ENCODE data around the gene RAD50. TPM values are rescaled to one million over a fixed set of nuclear protein-coding genes. Genes with fewer than 3 reads are reported as not detected.
"Not testable (repeated sequence)": the region's sequence is repeated elsewhere in the genome, so short reads cannot be mapped to it uniquely, and the experiment has no call there.

The RAD50 gene
- total RNA-seq, 1 donor from 2014 or later: 50.2 TPM

- Mint-ChIP-seq H3K27ac (no peak overlapping the region), H3K4me3 (ENCODE audit: low read depth) (no peak overlapping the region), H3K36me3 (ENCODE audit: insufficient read depth) (peaks cover 18% of the 10 kb centered on the region), H3K9me3 (ENCODE audit: low read depth) (no peaks in the 10 kb centered on the region), H3K4me1 (ENCODE audit: low read depth) (peaks cover 2% of the 10 kb centered on the region), H3K27me3 (no peaks in the 10 kb centered on the region)
- no peak for DNase-seq (ENCODE audit: low spot score, unreplicated experiment)
- no peak for TF ChIP-seq CTCF (IDR thresholded peaks at IDR 0.05; ENCODE audit: unreplicated experiment)
Measured at GRCh38 chr5:132629230-132629944, 72.6 kb downstream of the RAD50 start.

- H3K27me3 Mint-ChIP-seq: not testable (repeated sequence)
Measured at GRCh38 chr5:132633587-132633986, 76.8 kb downstream of the RAD50 start.

GRCh38 chr5:132635873-132636272 is 79.1 kb downstream of the RAD50 start:
- no peaks in the 10 kb centered on the region for H3K27me3 Mint-ChIP-seq
- H3K4me1 Mint-ChIP-seq (ENCODE audit: low read depth): no peaks in the 10 kb centered on the region
- H3K4me3 Mint-ChIP-seq (ENCODE audit: low read depth): no peak overlapping the region
- no peak for TF ChIP-seq CTCF (IDR thresholded peaks at IDR 0.05; ENCODE audit: unreplicated experiment)
- no peak for DNase-seq (ENCODE audit: low spot score, unreplicated experiment)
- no peaks in the 10 kb centered on the region for H3K9me3 Mint-ChIP-seq (ENCODE audit: low read depth)
- H3K36me3 Mint-ChIP-seq (ENCODE audit: insufficient read depth): peaks cover 19% of the 10 kb centered on the region
- no peak overlapping the region for H3K27ac Mint-ChIP-seq

More at GRCh38 chr5:132633587-132633986, 76.8 kb downstream of the RAD50 start:
- not testable (repeated sequence) for H3K4me1 Mint-ChIP-seq (ENCODE audit: low read depth); H3K9me3 Mint-ChIP-seq (ENCODE audit: low read depth); H3K27ac Mint-ChIP-seq; DNase-seq (ENCODE audit: low spot score, unreplicated experiment); H3K4me3 Mint-ChIP-seq (ENCODE audit: low read depth)
- H3K36me3 Mint-ChIP-seq (ENCODE audit: insufficient read depth): peaks cover 17% of the 10 kb centered on the region

GRCh38 chr5:132637241-132637640 is 80.5 kb downstream of the RAD50 start:
- H3K36me3 Mint-ChIP-seq (ENCODE audit: insufficient read depth): peaks cover 20% of the 10 kb centered on the region

GRCh38 chr5:132639706-132640130 is 82.9 kb downstream of the RAD50 start:
- no peaks in the 10 kb centered on the region for H3K4me1 Mint-ChIP-seq (ENCODE audit: low read depth)
- no peak for TF ChIP-seq CTCF (IDR thresholded peaks at IDR 0.05; ENCODE audit: unreplicated experiment)
- H3K4me3 Mint-ChIP-seq (ENCODE audit: low read depth): no peak overlapping the region

More at GRCh38 chr5:132637241-132637640, 80.5 kb downstream of the RAD50 start:
- no peak for DNase-seq (ENCODE audit: low spot score, unreplicated experiment)
- Mint-ChIP-seq H3K27ac (peak overlapping the region; percentile 67), H3K9me3 (ENCODE audit: low read depth) (no peaks in the 10 kb centered on the region), H3K4me3 (ENCODE audit: low read depth) (no peak overlapping the region), H3K4me1 (ENCODE audit: low read depth) (no peaks in the 10 kb centered on the region), H3K27me3 (no peaks in the 10 kb centered on the region)
- no peak for TF ChIP-seq CTCF (IDR thresholded peaks at IDR 0.05; ENCODE audit: unreplicated experiment)

GRCh38 chr5:132640613-132641012 is 83.8 kb downstream of the RAD50 start:
- no peaks in the 10 kb centered on the region for H3K27me3 Mint-ChIP-seq
- no peak for TF ChIP-seq CTCF (IDR thresholded peaks at IDR 0.05; ENCODE audit: unreplicated experiment)
- no peak for DNase-seq (ENCODE audit: low spot score, unreplicated experiment)
- no peaks in the 10 kb centered on the region for H3K9me3 Mint-ChIP-seq (ENCODE audit: low read depth)
- no peaks in the 10 kb centered on the region for H3K4me1 Mint-ChIP-seq (ENCODE audit: low read depth)
- peaks cover 31% of the 10 kb centered on the region for H3K36me3 Mint-ChIP-seq (ENCODE audit: insufficient read depth)
- no peak overlapping the region for H3K4me3 Mint-ChIP-seq (ENCODE audit: low read depth)
- H3K27ac Mint-ChIP-seq: peak overlapping the region; percentile 54

More at GRCh38 chr5:132639706-132640130, 82.9 kb downstream of the RAD50 start:
- H3K9me3 Mint-ChIP-seq (ENCODE audit: low read depth): no peaks in the 10 kb centered on the region
- no peaks in the 10 kb centered on the region for H3K27me3 Mint-ChIP-seq
- no peak for DNase-seq (ENCODE audit: low spot score, unreplicated experiment)
- no peak overlapping the region for H3K27ac Mint-ChIP-seq
- peaks cover 24% of the 10 kb centered on the region for H3K36me3 Mint-ChIP-seq (ENCODE audit: insufficient read depth)

Measured in progenitor cell of endocrine pancreas (in vitro differentiated cells).